HG03159 (cell line): ENCODE measurements around the gene BROX.
"Not testable (repeated sequence)": the region's sequence is repeated elsewhere in the genome, so short reads cannot be mapped to it uniquely, and the experiment has no call there.

Experiments used
- ATAC-seq: cut with Tn5 transposase; IDR thresholded peaks from one replicate; pipeline ENCODE4 v1.9.1; 2021; ENCODE audit warnings: mild to moderate bottlenecking, moderate library complexity; ENCODE audit not compliant: unreplicated experiment

The BROX gene

DNA sequence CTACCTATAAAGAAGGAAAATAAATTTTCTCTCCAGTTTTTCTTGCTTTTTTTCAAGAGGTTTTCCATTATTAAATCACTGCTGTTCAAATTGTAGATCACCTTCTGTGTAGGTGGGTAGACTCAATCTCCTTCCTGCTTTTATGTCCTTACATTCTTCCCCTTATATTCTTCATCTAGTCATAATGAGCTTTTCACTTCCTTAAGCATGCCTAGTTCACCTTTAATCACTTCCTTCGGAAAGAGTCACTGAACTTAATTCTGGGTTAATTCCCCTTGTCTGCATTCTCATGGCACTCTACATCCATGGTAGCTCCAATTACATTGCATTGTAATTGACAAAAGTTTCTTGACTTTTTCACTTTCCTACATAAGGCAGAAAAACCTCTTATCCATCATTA lies 18.5 kb downstream of the BROX start:
- ATAC-seq = no peak

DNA sequence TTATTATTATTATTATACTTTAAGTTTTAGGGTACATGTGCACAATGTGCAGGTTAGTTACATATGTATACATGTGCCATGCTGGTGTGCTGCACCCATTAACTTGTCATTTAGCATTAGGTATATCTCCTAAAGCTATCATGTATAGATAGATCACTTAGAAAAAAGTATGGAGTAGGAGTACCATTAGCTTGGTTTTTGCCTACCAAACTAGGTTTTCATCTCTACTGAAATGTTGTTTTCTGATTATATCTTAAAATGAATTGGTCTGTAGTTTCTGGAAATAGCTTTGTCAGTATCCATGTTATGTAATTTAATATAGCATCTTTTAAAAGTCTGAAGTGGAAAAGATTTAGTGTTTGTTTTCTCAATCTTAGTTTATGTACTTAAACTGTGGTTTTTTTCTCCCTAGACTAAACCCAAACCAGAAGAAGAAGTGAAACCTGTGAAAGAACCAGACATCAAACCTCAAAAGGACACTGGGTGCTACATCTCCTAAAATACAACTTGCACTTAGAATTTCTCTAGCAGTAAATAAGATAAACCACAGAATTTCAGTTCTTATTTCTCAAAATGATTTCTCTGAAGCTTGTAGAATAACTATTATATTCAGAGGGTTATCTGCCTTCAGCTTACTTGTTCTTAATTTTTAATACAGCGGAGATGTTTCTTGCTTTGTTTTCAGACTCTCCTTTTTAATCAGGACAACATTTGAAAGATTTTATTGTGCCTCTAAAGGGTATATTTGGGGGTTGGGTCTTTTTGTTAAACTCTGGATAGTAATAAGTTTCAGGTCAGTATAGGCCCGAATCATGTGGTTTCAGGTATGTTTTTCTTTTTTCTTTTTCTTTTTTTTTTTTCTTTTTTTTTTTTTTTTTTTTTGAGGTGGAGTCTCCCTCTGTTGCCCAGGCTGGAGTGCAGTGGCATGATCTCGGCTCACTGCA lies 20.1 kb downstream of the BROX start:
- ATAC-seq = peak; percentile 99

DNA sequence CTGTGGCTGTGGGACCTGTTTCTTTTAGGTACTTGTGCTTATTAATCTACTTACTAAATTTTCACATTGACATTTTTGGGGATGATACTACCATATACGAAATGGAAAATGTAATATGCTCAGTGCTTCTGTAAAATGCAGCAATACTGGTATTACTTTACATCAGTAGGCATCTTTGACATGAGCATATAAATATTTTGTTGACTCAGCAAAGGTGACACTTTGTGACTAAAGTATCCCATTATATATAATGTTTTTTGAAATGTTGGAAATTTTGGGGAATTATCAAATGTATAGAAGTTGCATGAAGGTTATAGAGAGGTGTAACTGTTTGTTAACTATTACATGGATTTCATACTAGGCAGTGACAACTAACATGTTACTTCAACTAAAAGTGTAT lies 22.4 kb downstream of the BROX start:
- ATAC-seq = no peak

DNA sequence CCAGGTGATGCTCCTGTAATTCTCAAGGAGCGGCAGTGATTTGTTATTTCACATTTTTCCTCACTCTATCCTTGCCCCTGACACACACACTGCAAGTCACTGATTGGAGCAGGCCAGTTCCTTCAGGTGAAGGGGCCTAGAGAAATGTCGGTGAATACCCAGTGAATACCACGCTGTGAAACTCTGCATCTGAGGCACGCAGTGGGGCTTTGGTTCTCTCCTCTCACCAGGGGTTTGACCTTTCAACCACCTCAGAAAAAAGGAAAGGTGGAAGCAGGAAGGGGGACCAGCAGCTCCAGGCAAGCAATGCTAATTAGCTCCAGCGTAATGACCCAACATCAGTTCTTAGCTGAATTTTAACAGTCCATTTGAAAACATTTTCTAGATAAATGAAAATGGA lies 24.1 kb downstream of the BROX start:
- ATAC-seq = no peak

DNA sequence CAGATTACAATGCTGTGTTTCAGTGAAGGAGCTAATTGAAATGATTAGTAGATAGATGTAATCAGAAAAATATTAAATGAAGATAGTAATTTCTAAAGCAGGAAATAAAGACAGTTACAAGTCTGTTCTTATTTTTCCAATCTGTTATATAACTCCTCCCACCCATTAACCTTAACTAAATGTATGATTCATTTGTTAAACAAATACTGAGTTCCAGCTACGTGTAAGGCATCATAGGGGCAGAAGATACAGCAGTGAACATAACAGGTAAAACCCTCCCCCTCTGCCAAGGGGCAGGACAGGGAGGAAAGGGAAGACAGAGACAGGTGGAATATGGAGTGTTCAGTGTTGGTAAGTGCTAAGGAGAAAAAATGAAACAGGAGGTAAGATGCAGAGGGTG lies 24.6 kb downstream of the BROX start, which contains the start of gene FAM177B:
Gene FAM177B, plus strand, starts transcription at position 231 of the 400 bp plus-strand sequence. CDS start 9,344 bp downstream, outside the sequence.
- no peak for ATAC-seq

DNA sequence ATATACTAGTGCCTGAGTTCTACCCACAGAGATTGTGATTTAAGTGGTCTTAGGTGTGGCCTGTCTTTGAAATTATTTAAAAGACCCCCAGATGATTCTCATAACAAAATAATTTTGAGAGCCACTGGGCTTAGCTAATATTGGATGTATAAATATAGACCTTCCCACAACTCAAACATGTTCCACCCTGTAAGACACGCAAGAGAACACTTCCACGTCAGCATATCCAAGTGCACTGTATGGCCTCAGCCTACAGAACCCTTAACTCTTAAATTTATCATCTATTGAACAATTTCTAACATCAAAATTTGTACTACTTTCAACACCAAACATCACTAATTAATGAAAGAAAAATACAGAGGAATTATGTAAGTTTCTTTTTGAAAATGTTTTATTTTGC lies 27.1 kb downstream of the BROX start:
- ATAC-seq = no peak

DNA sequence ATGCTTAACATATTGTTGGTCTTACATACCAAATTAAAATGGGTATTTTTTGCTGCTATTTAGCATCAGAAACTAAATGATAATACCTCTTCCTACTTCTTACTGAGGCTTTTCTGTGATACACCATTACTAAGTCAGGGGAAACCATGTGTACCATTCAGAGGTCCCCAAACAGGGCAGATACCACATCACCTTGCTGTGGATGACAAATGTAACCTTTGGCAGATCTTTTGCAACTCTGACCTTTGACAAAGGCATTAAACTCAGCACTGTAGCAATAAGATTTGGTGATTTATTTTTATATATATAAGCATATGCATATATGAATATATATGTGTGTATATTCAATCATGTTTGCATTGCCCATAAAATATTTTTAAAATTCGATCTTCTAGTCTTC lies 27.6 kb downstream of the BROX start:
- ATAC-seq = no peak

DNA sequence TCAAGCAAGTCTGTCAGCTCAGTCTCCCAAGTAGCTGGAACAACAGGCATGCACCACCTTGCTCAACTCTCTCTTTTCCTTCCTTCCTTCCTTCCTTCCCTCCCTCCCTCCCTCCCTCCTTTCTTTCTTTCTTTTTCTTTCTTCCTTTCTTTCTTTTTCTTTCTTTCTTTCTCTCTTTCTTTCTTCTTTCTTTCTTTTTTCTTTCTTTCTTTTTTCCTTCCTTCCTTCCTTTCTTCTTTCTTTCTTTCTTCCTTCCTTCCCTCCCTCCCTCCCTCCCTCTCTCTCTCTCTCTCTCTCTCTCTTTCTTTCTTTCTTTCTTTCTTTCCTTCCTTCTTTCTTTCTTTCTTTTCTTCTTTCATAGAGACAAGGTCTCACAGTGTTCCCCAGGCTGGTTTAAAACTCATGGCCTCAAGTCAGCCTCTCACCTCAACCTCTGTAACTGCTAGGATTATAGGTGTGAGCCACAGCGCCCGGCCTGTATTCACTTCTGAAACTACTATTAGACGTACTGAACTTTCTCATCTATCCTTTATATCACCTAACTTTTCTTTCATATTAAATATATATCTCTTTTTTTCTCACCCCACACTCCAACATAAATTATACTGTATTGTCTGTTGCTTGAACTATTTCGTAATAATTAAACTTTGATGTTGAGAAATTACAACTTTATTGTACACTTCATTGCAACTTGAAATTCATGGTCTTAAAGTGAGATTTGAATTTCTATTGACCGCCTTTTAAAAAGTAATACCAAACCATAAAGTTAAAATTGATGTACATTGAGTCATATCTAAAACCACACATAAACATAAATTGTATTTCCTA lies 29.5 kb downstream of the BROX start:
- not testable (repeated sequence) for ATAC-seq

DNA sequence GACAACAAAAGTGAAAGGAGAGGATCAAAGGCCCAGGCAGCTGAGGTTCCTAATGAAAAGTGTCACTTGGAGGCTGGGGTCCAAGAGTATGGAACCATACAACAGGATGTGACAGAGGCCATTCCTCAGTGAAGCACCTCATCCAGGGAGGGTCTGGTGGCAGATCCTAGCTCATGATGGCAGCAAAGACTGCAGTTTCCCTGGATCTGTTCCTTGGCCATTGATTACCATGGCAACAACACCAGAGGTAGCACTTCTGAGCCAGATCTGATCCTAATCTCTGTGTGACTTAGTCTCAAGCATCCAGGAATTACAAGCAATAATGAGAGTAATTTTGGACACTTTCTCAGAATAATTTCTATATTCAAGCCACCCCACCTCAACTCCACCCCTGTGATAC lies 37.6 kb downstream of the BROX start:
- ATAC-seq = no peak

DNA sequence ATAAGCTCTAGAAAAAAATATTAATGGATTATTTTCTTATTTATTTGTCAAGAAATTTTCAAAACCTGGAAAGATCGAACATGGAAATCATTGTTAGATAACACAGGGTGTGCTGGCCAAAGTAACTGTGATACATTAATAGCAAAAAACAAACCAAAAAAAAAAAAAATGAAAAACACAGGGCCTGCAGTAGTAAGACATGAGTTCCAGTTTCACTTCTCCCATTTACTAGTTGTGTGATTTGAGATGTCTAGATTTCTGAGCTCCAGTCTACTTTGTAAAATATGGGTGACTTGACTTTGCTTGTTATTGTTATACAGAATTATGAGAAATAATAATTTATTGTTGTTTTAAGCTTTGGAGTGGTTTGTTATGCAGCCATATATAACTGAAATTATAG lies 38.3 kb downstream of the BROX start:
- peak; percentile 92 for ATAC-seq

DNA sequence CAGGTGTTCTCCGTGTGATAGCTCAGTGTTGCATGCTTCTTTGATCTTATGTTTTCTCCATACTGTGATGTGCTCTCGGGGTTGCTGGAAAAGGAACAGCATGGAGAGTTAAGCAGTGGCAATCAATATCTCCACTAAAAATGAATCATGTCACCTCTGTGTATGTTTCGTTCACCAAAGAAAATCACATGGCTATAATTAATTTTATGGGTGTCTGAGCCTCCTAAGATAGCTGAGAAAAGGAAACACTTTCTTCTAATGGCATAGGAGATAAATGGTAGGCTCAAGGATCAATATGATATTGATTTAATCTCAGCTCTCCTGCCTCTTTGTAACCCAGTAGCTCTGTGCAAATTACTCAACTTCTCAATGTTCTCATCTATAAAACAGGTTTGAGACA lies 38.9 kb downstream of the BROX start:
- peak; percentile 10 for ATAC-seq

DNA sequence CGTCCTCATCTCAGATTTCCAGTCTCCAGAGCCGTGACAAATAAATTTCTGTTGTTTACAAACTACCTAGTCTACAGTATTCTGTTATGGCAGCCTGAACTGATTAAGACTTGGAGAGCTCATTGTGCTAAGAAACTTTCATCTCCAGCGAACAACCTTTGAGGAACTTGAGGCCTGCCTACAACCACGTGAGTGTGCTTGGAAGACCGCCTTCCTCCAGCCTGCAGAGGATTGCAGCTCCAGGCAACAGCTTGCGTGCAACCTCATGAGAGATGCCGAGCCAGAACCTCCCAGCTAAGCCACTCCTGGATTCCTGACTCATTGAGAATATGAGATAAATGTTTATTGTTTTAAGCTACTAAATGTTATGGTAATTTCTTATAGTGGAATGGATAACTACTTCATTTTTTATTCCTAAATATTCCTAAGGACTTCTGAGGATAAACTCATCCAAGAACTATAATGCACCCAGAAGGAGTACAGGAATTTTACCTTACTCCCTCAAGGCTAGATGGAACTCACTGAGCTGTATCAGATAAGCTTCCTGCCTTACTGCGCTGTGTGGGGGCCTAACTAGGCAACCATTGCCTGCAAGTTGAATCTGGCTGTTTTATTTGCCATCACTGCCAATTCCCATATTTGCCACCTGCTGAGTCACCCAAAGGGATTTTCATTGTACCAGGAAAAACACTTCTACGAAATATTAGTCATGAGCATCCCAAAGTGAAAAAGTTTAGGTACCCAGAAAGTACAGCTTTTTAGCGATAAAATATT lies 42.2 kb downstream of the BROX start:
- no peak for ATAC-seq

DNA sequence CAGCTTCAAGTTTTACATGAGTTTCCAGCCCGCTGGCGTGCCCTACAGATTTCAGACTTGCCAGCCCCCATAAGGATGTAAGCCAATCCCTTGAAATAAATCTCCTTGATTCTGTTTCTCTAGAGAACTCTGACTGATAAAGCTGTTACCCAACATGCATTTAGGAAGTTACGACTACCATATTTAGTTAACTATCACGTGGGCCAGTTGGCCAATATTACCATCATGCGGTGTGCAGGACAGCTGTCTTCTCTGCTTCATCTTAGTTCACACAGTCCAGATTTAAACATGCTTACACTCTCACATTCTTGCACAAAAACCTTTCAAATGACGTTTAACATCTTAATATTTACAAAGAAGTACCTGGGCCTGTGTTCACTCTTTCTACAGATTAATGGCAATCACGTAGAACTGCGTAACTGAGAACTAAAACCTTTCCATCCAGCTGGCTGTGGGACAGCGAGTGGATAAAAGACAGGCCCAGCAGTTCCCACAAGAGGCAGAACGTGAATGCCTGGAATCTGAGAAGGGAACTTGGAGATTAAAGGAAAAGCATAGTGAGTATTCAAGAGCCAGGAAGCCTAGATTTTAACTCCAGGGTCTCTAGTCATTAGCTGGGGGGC lies 45.4 kb downstream of the BROX start:
- ATAC-seq = no peak

DNA sequence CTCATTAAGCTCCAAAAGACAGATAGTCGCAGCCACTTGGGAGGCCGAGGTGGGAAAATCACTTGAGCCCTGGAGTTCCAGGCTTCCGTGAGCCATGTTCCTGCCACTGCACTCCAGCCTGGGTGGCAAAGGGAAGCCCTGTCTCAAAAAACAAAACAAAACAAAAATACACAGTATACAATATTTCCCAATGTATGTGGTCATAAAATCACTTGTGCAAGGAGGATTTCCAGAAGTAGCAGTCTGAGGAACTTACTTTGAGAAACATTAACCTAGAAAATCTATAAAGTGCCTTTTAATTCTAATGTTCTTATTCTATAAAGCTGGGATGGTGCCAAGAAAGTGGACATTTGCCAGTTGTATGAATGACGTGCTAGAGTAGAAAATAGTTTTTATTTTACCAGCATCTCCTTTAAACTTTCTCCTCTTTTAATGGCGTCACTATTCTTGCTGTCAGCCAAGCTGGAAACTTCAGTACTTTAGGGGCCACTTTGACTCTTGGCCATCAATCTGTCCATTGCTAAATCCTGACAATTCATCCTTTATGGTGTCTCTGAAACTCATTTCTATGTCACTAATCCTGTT lies 47.2 kb downstream of the BROX start:
- ATAC-seq = no peak

DNA sequence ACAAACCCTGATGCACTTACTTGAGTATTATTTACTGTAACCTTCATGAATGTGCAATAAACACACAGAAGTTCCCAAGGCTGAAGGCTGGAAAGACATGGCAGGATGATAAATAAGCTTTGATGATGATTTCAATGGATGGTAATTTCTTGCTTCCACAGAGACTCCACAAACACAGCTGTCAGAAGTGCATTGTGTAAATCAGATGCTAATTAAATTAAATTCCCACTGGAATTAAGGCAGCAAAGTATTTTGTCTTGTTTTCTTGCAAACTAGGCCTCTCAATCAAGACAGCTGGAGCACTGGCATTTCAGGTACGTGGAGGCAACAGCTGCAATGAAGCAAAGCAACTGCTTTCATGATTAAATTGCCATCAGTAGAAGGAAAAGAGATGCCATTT lies 48.7 kb downstream of the BROX start:
- no peak for ATAC-seq

DNA sequence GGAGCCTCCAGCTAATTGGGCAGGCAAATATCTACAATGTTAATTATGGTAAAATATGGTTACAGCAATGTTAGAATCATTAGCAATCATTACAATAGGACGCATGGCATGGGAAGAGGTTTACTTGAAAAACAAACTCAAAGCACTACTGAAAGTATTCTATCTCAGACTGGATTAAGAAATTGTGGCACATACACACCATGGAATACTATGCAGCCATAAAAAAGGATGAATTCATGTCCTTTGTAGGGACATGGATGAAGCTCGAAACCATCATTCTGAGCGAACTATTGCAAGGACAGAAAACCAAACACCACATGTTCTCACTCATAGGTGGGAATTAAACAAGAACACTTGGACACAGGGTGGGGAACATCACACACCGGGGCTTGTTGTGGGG lies 49.8 kb downstream of the BROX start:
- ATAC-seq = not testable (repeated sequence)

DNA sequence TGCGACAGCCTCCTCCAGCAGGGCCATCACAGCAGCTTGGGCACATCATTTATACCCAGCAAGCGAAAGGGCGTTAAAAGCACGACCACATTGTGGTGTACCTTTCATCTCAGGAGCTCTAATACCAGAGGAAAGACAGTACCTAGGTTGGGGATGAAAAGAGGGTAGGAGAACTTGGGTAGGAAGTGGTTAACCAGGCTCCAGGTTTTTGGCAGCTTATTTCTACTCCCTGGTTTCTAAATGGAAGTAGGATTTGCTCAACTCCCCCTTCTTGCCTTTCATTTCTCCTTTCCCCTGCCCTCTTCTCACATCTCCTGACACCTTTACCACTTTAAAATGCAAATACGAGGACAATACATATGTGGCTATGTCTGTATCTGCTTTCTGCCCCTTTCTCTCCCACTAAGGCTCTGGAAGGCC lies 54.8 kb downstream of the BROX start:
- no peak for ATAC-seq

DNA sequence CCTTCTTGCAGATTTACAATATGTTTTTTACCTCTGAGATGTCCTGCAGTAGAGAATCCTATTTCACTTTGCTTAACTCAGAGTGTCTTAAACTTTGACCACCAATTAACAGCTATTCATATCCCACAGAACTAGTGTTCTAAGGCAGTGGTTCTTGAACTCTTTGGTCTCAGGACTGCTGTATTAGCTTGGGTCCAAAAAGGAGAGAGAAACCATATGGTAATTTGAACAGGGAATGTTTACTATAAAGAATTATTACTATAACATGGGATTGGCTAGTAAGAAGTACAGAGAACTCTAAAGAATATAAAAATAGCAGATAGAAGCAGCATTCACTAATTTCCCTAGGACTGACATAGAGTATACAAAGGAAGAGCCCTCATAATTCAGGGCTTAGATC lies 56.2 kb downstream of the BROX start:
- no peak for ATAC-seq

DNA sequence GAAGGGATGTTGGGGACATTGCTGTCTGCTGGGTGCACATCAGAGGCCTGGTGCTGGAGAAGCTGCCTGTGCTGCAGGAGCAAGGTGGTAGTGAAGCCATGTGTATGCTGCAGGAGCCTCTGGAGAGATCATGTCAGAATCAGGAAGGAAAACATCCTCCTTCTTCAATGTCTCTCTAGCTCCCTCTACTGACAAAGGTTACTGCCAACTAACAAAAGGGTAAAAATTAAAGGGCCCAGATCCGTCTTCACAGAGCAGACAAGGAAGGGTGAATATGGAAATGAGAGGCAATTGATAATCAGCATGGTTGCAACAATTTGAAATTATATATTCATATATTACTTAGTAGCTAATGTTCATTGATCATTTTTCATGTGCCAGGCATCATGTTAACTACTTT lies 56.8 kb downstream of the BROX start:
- ATAC-seq = no peak

DNA sequence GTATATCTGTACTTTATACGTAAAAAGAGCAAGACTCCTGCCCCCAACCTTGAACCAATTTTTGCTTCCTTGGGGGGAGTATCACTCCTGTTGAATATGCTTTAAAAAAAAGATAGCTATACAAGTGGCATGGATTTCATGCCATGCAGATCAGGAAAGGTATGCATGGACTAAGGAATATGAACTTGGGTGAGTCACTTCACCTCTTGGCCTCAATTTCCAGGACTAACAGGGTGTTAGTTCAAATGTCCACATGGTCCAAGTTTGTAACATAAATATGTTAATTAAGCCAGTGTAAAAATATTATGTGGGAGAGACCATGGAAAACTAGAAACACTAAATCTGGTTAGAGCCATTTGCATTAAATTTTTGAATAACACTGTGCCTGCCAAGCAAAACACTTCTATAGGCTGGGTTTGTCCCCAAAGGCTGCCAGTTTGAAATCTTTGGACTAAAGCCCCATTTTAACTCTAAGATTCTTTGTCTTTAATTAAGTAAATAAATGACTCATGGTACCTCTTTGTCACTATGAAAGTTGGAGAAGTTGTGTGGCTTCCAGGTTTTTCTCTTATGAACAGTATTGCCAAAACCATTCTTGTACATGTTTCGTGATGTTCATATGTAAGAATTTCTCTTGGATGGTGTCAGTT lies 57.7 kb downstream of the BROX start:
- ATAC-seq = no peak
